Astrocyte of the spinal cord (primary cell): ENCODE data around the gene SIAH3.

Experiments
- DNase-seq: peaks from one replicate; pipeline ENCODE4 v3.0.0; 2011; ENCODE audit warnings: low read depth, low spot score
- H3K4me3 ChIP-seq: 2 replicates; pipeline ENCODE4 v1.5.1; 2011; ENCODE audit warnings: low read depth, mild to moderate bottlenecking, low read length, moderate library complexity
- CTCF ChIP-seq: IDR thresholded peaks from 2 replicates; pipeline ENCODE4 v1.5.1; 2012; ENCODE audit warnings: low read depth, mild to moderate bottlenecking, low read length, inconsistent platforms
- in situ Hi-C: cut with HindIII; loops from 2 replicates; pipeline ENCODE4 v1.10.0; 2017; ENCODE audit warnings: low sequenced_read_pairs

SIAH3 gene

DNA sequence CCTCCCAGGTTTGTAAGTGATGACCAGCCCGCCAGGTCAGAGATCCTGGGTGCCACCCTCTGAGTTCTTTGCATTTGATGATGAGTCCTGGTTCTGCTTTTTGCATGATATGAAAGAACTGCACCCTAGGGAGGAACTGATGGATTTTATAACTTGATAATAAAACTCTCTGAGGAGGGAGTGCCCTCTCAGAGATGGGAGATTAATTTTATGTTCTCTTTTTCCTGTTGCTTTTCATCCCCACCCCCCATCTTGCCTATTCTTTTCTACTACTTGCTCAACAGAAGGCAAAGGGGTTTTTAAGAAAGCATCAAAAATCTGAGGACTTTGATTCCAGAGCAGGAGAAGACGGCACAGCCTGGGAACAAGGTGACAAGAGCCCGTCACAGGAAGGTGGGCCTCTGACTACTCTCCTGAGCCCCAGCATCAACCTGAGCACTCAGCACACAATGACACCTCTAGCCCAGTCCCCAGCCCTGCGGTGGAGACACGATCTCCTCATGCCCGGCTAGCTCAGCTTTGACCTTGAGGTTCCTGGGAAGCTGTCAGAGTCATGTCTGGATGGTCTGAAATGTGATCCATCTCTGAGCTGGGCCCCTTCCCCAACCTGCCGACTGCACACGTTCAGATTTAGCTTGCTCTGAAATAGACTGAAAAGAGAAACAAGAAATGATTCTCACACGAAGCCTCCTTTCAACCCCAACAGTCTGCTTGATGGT lies 69.1 kb downstream of the SIAH3 start:
- no peak for DNase-seq
- TF ChIP-seq CTCF, result no peak
- in situ Hi-C loops, result no loop called here
- H3K4me3 ChIP-seq, result no peak overlapping the region

DNA sequence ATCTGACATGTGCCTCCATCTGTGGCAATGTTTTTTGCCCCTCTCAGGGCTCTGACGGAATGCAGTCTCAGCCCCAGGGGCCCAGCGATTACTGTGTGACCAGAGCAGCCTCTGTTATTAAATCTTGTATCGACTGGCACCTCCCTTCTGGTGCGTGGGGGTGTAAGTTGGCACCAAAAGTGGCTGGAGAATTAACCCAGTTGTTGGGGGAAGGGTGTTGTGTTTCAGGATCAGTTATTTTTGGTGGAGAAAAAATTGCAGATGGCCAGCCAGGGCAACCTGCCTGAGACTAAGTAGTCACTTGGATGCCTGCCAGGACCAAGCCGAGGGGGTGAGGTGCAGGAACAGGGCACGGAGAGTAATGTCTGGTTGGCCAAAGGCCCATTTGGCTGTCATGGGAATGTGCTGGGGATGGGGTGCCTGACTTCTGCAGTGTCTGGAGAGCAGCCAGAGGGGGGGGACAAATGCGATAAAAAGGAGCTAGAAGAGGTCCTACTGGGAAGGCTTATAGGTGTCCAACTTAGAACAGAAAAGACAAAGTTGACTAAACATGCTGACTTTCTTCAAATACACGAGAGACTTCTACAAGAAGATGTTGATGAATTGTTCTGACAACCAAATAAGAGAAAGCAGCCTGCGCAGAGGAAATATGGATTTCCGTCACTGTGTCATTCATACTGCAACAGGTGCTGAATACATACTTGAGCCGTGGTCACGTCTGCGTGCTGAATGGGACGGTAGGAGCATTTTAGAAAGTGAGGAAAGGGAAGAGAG lies 69.8 kb downstream of the SIAH3 start:
- in situ Hi-C loops, result no loop called here
- no peak overlapping the region for H3K4me3 ChIP-seq
- TF ChIP-seq CTCF, result no peak
- DNase-seq, result peak; percentile 11

DNA sequence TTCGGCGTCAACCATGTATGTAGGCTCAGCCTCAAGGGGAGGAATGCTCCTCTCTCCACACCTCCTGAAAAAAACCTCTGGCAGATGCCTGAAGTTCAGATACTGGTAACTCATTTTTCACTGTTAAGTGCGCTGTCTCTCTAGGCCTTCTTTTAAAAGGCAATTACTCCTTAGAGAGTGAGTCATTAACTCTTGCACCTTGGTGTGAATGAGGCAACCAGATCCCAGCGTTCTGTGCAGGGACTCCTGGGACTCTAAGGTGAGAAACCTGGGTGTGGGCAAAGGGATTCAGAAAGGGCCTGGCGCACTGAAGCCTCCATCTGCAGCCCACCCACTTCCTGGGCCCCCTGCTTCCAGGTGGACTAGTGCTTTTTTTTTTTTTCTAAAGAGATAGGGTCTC lies 71.7 kb downstream of the SIAH3 start:
- no peak overlapping the region for H3K4me3 ChIP-seq
- in situ Hi-C loops, result no loop called here
- no peak for TF ChIP-seq CTCF
- no peak for DNase-seq

GRCh38 chr13:45778882-45779281 lies 72.7 kb downstream of the SIAH3 start:
- no peak for DNase-seq
- TF ChIP-seq CTCF, result no peak
- in situ Hi-C loops, result no loop called here
- no peak overlapping the region for H3K4me3 ChIP-seq

DNA sequence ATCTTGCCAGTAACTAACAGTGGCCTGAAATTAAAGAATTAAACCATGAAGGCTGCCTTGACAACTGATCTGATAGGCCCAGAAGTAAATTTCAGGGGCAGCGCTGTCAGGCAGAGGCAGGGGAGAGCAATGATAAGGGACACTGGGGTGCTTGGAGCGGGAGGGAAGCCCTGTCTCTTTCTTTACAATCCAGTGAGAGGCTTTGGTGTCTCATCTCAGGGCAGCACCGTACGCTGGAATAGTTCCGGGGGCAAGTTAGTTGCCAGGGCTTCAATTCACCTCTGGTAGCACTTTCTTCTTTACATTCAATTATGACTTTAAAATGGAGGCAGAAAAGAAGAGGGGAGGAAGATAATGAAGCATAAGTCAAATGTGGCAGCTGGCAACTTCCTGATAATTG lies 74.8 kb downstream of the SIAH3 start:
- in situ Hi-C loops, result no loop called here
- DNase-seq, result no peak

DNA sequence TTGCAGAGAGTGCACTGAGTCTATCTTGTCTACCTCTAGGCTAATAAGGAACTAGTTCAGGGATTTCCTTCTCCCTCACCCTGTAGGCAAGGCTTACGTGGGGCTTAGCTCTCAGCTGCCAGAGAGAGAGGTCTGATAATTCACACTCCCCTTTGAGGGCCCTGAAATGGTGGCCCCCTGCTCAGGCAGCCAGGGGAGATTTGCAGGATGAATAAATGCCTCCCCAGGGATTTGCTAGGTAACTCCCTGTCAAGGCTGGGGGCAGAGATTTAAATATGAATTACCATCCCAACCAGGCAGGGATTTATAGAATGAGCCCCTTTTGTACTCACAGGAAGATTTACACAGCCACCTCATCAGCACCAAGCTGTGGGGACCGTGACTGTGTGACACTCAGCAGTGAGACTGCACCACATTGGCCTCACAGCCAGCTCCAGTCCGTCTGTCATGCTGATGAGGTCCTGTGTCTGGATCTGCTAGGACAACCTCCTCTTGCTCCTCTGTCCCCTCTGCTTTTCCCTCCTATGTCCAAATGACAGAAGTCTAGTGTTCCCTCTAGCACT lies 76.1 kb downstream of the SIAH3 start:
- no peak for TF ChIP-seq CTCF
- in situ Hi-C loops, result no loop called here
- no peak overlapping the region for H3K4me3 ChIP-seq
- no peak for DNase-seq

More for the DNA sequence above, 74.8 kb downstream of the SIAH3 start:
- TF ChIP-seq CTCF, result no peak
- no peak overlapping the region for H3K4me3 ChIP-seq
